Measurements from ENCODE around the gene CRIP3.

CRIP3 gene

DNA sequence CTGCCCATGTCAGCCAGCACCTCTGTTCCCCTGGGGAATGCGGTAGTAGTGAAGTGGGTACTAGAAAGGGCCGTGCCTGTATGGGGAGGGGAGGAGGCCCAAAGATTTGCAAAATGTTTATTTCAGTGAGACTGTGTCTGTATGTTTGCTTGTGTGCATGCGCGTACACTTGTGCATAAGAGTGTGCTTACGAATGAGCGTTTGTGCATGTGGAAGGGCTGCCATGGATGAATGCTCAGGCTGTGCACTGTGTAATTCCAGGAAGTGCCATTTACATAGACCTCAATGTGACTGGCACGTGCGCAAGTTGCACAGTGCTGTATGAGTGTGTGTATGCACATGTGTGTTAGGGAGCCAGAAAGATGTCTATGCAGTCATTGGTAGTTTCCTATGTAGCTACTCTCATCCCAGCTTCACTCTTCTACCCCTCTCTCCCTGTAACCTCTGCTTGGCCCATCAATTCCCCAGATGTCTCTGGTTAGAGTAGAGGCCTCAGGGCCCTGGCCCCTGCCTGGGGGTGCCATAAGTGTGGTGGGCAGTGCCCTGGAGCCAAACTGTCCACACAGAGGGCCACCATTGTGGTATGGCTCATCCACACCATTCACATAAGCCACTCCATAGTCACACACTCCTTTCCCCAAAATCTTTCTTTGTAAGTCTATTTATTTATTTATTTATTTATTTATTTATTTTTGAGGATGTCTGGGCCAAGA lies 37.4 kb downstream of the CRIP3 start:
- DNase-seq: peak in 1 of 2 donors; percentile 20

- peak; percentile 12 to 51 for DNase-seq
These were observed 39.2 kb downstream of the CRIP3 start for GRCh38 chr6:43269273-43270007.

DNA sequence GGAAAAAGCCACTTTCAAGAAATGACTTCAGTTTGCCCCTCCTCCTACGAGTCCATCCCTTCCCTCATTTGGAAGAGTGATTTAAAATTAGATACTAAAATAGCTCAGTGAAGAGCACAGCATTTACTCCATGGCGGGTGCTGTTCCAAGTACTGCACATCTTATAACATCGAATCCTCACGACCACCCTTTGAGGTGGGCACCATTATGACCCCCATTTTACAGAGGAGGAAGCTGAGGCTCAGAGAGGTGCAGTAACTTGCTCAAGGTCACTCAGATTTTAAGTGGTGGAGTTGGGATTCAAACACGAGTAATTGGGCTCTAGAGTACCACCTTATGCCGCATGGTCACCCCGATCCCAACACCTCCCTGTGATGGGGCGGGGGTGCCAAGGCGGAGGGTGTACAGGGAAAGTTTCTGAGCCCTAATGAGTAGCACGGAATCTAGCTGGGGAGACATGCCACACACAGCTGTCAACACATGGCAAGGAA lies 39.8 kb downstream of the CRIP3 start:
- no peak for DNase-seq

DNA sequence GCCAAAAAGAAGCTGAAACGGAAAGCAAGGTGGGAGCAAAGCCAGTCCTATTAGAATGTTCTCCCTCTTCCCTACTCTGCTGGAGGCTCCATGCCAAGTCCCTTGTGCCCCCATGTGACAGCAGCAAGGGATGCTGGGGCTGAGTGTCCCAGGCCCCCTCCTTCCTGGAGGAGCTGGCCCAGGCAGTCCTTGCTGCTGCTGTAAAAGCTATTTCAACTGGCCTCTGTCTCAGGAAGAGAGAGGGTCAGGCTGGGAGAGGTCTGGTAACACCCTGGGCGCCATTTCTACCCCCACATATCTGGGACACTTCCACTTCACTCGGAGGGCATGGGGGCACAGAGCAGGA lies 40.3 kb downstream of the CRIP3 start:
- no peak for DNase-seq

GRCh38 chr6:43267619-43268354 lies 40.8 kb downstream of the CRIP3 start:
- no peak for DNase-seq

GRCh38 chr6:43265564-43265963 lies 43.1 kb downstream of the CRIP3 start:
- no peak for DNase-seq

GRCh38 chr6:43264599-43265145 lies 44.0 kb downstream of the CRIP3 start:
- no peak for DNase-seq

DNA sequence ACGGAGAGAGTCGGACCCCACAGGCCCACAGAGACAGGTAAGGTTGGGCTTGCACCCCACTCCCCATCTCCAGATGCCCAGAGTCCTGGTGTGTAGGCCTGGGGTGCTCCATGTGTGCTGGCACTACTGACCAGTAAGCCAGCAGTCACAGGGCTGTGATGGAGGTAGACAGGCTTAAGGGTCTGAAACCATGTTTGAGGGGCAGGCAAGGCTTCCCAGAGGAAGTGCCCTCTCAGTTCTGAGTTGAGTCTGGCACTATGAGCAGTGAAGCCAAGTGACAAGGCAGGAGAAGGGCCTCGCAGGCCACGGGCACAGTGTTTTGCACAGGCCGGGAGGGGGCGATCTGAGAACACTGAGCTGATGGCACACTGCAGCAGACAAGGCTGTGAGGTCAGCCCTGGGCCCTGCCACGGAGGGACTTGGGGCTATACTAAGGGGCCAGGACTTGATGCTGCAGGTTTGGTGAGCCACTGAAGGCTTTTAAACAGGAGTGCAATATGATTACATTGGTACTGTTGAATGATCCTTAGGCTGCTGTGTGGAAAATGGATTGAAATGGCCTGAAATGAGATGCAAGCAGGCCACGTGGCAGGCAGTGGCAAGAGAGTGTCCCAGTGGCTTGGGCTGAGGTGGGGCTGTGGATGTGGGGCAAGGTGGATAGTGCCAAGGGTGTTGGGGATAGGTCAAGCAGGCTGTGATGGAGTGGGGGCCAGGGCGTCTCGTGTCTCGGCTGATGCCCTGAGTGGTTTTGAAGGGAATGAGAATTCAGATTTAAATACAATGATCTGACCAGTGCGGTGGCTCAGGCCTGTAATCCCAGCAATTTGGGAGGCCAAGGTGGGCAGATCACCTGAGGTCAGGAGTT lies 45.1 kb downstream of the CRIP3 start:
- DNase-seq: peak; percentile 78 to 82

- DNase-seq: no peak
These were observed 45.8 kb downstream of the CRIP3 start for GRCh38 chr6:43262780-43263313.

DNA sequence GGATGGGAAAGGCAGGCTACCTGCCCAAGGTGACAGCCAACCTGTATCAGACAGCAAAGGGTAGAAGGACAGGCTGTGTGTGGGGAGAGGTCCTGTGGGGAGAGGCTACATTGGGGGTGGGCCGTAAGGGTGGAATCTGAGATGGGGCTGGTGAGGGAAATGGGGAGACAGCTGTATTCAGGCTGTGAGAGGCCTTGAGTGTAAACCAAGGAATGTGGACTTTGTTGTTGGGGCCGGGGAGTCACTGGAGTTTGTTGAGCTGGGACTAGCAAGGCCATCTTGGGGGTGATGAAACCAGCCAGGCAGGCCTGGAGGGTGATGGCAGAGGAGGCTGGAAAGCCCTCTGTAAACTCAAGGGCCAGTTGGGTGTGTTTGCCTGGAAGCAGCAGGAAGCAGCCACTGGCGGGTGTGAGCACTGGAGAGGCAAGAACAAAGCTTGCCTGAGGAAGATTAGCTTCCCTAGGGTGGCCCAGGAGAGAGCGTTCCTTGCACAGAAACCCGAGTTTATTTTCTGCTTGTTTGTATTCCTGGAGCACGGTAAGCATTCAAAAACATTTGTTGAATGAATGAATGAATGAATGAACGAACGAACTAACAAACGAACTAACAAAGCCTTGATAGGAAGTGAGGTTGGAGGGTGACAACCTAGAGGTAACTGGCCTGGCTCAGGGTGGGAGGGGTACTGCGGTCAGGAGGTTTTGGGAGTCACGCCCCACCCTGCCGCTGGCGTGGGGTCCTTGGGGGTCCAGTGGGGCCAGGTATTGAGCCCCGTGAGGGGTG lies 46.4 kb downstream of the CRIP3 start:
- DNase-seq: no peak

DNA sequence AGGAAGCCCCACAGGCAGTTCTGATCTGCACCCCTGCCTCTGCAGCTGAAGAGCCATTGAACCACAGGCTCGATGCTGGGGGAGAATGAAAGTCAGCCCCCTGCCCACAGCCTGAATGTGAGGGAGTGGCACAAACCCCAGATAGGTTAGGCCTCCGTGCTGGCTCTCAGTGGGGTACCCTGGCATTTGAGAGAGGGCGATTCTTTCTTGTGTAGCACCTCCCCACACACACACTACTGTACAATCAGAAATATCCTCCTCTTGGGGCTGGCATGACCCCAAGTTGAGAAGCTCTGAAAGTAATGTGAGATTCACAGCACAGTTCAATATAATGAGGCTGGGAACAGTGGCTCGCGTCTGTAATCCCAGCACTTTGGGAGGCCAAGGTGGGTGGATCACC lies 47.4 kb downstream of the CRIP3 start:
- DNase-seq: no peak

DNA sequence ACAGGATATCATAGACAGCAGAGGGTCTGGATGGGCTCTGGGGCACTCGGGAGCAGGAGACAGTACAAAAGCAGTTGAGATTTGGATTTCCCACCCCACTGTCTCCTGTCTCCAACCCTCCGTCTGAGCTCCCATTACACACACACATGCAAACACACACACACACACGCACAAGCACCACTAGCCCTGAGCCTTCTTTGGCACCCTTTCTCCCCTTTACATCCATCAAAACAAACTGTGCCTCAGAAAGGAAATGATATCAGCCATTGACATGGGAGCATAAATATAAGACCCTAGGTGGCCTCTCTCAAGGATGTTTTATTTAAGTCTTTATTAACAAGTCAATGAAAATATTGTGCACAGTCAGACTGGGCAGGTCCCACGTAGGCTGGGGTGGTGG lies 47.8 kb downstream of the CRIP3 start:
- no peak for DNase-seq

DNA sequence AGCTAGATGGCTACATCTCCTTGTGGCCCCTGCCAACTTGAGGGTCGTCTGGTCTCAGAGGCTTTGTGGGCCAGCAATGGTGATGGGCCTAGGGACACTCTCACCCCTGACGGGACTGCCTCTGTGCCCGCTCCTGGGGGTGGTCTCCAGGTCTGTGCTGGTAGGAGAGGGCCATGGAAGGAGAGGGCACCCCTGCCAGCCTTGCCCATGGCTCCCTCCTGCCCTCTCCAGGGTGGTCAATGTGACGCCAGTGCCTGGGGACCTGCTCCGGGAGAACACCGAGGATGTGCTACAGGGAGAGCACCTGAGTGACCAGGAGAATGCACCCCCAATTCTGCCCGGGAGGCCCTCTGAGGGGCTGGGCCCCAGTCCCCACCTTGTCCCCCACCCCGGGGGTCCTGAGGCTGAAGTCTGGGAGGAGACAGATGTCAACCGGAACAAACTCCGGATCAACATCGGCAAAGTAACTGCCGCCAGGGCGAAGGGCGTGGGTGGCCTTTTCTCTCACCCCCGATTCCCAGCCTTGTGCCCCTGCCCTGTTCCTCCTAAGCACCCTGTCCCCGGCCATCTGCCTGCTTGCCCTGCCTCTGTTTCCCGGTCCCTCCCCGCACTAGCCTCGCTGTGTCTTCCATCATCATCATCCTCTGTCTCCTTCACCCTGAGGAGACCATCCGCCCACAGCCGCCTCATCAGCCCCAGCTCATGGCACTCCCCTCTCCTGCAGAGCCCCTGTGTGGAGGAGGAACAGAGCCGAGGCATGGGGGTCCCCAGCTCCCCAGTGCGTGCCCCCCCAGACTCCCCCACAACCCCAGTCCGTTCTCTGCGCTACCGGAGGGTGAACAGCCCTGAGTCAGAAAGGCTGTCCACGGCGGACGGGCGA lies 49.6 kb downstream of the CRIP3 start:
- no peak for DNase-seq

- DNase-seq: no peak
These were observed 50.4 kb downstream of the CRIP3 start for GRCh38 chr6:43258180-43258579.

- no peak for DNase-seq
These were observed 51.1 kb downstream of the CRIP3 start for GRCh38 chr6:43257367-43258145.

DNA sequence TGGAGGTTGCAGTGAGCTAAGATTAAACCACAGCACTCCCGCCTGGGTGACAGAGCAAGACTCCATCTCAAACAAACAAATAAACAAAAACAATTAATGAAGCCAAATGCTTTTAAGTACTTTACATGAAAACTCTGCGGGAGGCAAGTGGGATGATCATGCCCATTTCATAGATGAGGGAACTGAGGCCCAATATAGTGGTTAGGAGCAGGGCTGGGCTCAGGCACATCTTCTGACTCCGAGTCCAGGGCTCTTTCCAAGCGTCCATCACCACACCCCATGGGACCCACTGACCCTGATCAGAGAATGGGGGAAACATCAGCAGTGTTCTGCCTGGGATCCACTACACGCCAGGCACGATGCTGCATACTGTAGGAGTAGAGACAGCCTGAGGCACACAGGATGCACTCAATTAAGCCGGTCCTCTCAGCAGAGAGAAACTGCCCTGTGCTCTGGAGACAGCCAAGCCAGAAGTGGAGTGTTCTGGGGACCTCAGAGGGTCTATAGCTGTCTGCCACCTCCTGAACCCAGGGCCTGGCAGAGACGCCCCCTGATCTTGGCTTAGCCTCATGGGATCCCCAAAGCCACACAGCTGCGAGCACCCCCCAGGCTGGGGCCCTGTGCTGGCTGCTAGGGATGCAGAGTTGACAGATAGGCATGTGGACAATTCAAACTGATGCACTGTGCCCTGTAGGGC lies 51.8 kb downstream of the CRIP3 start:
- DNase-seq: no peak

All from CD4-positive, alpha-beta T cell treated with Interferon alpha-2 for 1 hour (primary cell).